ENCODE data around the gene SLC22A15.
A peak's percentile ranks its signal among the peaks of the same experiment; 100 is the strongest.
"Not testable (repeated sequence)": the region's sequence is repeated elsewhere in the genome, so short reads cannot be mapped to it uniquely, and the experiment has no call there.

Gene SLC22A15

DNA sequence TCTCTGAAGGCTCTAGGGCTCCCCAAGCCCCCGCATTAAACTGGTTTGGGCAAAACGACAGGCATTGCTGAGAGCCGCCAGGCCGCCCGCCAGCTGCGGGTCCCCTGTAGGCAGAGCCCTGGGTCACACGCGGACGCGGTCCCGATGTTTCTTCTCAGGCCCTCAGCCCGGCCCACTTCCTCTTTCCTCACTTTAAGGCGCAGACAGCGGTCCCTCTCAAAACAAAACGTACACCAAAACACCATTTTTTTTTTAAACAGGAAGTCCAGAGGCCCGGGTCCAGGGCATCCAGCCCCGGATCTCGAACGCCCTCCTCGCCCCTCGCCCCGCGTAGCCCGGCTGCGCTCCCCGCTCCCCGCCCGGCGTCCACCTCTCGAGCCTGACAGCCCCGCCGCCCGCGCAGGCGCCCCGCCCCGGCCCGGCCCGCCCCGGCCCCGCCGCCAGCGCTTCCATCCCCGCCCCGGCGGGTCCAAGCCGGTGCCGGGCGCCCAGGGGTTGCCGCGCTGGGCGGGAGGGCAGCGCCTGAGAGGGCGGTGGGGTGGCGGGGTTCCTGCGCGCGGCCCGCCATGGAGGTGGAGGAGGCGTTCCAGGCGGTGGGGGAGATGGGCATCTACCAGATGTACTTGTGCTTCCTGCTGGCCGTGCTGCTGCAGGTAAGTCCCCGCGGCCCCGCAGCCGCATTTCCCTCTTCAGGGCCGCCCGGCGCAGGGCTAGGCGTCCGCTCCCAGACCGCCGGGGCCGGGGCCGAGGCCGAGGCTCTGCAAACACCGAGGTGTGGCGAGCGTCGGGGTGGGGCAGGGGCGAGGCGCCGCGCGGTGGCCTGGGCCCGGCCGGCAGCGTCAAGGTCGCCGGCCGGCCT lies at the start of gene SLC22A15:
Gene SLC22A15 (plus strand): TSS at position 452 of the 859 bp plus-strand sequence. CDS start 115 bp downstream, at position 567.
- DNase-seq (ENCODE audit: insufficient read length, low spot score) (peak; percentile 18), FAIRE-seq (no peak)

DNA sequence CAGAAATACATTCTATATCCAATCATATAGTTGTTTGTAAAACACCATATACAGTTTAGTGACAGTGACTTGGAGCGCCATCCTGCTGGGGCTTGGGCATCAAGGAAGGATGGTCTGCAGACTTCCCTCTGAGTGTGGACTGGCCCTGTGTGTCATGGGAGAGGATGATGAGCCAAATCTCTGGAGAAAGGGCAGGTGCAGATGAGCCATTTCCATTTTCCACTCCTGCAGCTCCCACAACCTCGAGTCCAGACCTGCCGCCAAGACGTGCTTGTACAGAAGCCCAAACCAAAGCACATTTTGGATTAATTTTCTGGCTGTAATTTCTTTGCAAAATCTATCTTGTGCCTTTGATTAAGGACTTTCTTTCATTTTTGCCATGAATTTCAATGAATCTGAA lies 48.3 kb upstream of the SLC22A15 start:
- no peak for DNase-seq (ENCODE audit: insufficient read length, low spot score)
- no peak for FAIRE-seq

DNA sequence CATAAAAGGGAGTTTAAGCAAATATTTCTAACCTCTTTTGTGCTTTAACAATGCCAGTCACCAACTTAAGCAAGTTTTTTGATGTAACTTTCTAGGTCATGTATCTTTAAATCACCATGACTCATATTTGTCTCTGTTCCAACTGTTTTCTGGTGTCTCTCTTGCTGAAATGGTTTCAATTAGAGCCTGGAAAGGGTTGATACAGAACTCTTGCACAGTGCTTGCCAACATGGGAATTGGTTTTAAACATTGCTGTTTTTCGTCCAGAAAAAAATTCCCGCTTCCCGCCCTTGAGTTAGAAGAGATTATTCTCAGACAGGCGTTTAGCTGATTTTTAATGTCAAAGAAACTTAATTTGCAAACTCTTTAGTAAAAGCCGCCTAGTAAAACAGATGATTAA lies 46.4 kb upstream of the SLC22A15 start:
- FAIRE-seq (no peak), DNase-seq (ENCODE audit: insufficient read length, low spot score) (no peak)

DNA sequence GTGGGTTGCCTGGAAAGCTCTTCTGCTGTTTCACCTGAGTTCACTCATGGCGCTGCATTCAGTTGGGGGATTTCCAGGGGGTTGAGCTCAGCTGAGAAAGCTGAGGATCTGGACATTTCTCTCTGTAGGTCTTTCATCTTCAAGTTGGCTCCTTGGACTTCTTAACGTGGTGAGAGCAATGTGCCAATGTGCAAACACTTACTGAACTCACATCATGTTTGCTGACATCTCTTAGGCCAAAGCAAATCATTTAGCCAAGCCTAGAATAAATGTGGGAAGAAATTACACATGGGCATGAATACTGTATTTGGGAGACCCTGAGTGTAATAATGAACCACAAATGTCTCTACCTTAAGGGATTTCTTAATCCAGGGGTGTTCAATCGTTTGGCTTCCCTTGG lies 42.7 kb upstream of the SLC22A15 start:
- FAIRE-seq (no peak), DNase-seq (ENCODE audit: insufficient read length, low spot score) (no peak)

DNA sequence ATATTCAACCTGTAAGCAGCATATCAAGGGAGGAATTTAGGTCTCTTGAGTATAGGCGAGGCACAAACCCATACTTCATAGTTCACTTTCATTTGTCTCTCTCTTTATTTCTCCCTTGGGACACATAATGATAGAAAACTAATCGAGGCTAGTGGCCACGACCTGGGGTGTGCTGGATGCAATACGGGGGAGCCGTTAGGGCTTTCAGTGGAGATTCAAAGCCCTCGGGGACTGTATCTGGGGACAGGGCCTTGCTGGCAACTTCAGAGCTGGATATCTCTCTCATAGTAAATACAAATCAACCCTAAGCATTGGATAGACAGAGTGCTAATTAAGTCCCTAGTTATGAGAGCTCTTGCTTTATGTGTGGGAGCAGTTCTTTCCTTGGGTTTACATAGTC lies 36.9 kb upstream of the SLC22A15 start:
- FAIRE-seq (no peak), DNase-seq (ENCODE audit: insufficient read length, low spot score) (no peak)

DNA sequence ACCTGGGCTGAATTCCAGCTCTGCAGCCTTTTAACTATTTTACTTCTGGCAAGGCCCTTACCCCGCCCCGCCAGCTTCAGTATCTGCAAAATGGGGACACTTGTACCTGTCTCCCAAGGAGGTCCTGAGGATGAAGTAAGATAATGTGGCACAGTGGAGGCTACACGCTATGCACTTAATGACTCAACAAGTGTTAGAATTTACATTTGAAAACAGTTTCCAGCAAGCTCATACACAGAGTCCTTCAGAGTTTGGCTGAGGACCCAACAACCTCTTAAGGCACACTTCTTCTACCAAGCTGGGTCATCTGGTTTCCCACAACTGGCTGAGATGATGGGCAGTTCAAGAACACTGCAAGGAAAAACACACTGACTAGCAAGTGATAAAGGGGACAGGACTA lies 30.2 kb upstream of the SLC22A15 start:
- DNase-seq (ENCODE audit: insufficient read length, low spot score) (no peak), FAIRE-seq (no peak)

DNA sequence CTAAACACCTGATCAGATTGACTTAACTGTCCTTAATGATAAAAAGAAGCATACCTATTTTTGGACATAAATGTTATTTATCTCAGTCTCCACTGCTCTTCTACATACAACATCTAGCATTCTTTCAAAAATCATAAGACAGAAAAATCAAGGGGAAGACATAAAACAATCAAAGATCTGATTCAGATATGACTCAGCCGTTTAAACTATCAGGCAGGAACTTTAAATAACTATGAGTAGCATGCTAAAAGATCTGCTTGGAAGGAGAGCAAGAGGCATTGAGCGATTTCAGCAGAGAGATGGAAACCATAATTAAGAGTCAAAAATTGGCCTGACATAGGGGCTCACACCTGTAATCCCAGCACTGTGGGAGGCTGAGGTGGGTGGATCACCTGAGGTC lies 27.2 kb upstream of the SLC22A15 start:
- no peak for FAIRE-seq
- DNase-seq (ENCODE audit: insufficient read length, low spot score): no peak

DNA sequence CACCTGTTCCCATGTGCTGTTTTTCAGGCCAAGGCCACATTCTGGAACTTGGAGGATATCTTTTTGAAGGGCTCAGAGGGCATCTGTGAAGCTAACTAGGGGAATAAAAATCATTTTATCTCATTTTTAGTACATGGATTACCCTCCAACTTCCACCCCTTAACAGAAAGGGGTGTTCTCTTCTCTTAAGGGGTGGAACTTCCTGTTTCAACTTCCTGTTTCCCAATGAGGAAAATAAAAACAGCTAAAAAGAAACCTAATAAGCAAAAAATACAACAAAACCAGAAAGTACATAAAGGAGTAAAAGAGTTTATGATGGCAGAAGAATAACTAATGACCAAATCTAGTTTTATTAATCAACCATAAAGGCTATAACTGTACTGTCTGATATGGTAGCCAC lies 24.8 kb upstream of the SLC22A15 start:
- FAIRE-seq (no peak), DNase-seq (ENCODE audit: insufficient read length, low spot score) (no peak)

DNA sequence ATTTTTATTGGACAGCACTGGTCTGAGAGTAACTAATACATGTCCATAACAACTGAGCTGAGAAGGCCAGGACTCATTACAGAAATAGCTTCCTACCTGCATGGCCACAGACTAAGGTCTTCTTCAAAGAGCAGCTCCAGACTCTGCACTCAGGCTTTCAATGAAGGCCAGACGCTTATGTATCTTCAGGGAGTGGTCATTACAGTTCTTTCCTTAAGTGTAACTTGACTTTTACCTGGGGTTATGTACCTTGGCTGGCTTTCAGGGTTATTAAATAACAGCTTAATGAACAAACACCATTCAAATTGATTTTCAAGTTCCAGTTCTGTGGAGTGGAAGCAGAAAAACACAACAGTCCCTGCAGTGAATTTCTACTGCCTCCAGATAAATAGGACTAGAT lies 23.8 kb upstream of the SLC22A15 start:
- FAIRE-seq (no peak), DNase-seq (ENCODE audit: insufficient read length, low spot score) (no peak)

DNA sequence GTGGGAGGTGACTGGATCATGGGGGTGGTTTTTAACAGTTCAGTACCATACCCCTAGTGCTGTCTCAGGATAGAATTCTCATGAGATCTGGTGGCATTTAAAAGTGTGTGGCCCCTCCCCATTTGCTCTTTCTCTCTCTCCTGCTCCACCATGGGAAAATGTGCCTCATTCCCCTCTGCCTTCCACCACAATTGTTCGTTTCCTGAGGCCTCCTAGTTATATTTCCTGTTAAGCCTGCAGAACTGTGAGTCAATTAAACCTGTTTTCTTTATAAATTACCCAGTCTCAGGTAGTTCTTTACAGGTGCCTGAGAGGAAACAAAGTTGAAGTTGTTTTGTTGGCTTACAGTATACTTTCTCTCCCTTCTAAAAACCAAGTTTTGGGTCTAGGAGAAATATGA lies 23.1 kb upstream of the SLC22A15 start:
- DNase-seq (ENCODE audit: insufficient read length, low spot score): no peak
- FAIRE-seq: no peak

DNA sequence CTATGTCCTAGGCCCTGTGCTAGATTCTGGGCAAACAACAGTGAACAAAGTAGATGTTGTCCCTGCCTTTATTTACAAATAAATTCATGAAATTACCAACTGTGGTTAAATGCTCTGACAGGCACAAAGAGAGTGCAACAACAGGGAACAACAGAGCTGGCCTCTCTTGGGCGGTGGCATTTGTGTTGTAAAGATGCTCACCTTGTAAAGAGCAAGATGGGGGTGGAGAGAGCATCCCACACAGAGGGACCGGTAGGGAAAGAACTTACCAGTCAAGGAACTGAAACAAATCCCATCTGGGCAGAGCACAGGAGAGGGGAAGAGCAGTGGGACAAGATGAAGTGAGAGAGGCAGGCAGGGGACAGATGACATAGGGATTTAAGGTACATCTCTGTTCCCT lies 21.6 kb upstream of the SLC22A15 start:
- FAIRE-seq: no peak

DNA sequence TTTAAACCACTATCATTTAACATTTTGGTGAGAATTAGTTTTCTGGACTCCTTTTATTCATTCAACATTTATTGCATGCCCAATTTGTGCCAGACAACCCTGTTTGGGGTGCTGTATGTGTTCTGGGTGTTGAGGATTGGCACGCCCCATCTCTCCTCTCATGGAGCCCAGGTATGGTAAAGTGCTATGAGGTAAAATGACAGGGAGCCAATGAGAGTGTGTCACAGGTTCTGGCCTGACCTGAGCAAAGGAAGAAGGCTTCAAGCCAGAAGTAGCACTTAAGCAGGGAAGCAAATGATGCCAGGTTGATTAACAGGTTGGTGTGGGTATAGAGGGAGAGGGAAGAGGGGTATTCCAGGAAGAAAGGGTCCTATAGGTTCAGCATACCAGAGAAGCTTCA lies 21.1 kb upstream of the SLC22A15 start:
- FAIRE-seq: no peak
- no peak for DNase-seq (ENCODE audit: insufficient read length, low spot score)

More for the DNA sequence above, 21.6 kb upstream of the SLC22A15 start:
- no peak for DNase-seq (ENCODE audit: insufficient read length, low spot score)

DNA sequence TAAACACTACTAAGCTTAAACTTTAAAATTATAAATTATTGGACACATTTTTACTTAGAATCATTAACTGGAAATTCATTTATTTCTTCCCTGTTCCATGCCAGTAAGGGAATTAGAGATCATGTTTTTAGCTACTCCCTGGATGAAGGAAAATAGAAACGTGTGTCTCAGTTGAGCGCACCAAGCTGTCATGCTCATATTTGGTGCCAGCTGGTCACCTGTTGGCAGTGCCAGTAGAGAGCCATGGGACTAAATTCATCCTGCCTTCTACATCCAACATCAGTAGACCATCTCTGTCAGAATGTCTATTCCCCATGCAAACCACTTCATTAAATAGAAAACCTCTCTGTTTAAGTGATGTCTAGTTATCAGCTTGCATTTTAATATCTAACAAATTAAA lies 17.4 kb upstream of the SLC22A15 start:
- no peak for DNase-seq (ENCODE audit: insufficient read length, low spot score)
- no peak for FAIRE-seq

DNA sequence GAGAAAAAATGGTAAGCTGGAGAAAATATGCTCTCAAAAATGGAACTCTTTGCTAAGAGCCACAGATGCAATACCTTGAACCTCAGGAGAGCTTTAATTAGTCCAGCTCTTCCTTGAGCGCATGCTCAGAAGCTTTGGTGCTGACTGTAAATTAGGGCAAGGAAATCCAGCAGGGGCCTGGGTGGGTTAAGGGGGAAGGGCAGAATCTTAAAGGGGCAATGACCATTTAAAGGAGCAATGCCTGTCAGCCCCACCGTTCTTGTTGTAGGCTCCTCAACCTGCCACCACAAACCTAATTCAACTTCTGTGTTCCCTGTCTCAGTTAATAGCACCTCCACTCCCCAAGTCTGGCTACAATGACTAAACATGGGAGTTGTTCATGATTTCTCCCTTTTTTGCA lies 6.8 kb upstream of the SLC22A15 start:
- FAIRE-seq (no peak), DNase-seq (ENCODE audit: insufficient read length, low spot score) (no peak)

DNA sequence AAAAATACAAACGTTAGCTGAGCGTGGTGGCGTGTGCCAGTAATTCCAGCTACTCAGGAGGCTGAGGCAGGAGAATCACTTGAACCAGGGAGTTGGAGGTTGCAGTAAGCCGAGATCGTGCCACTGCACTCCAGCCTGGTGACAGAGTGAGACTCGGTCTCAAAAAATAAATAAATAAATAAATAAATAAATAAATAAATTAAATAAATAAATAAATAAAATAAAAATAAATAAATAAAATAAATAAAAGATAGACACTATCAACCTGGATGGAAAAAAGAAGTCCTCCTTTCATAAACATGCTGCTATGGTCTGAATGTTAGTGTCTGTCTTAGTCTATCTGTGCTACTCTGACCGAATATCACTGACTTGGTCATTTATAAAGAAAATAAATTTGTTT lies 4.5 kb upstream of the SLC22A15 start:
- DNase-seq (ENCODE audit: insufficient read length, low spot score); FAIRE-seq: not testable (repeated sequence)

DNA sequence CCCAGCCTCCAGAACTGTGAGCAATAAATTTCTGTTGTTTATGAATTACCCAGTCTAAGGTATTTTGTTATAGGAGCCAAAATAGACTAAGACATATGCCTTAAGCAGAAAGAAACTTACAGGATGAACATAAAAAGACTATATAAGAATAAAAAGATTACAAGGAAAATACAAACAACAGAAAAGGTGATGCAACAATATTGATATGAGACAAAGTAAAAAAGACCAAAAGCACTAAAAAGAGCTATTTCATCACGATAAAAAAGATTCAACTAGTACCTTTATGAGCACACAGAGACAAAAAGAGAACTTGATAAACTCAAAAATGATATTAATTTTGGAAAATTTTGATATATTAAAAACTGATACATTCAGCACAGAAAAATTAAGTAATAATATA lies 3.2 kb upstream of the SLC22A15 start:
- no peak for FAIRE-seq
- no peak for DNase-seq (ENCODE audit: insufficient read length, low spot score)

DNA sequence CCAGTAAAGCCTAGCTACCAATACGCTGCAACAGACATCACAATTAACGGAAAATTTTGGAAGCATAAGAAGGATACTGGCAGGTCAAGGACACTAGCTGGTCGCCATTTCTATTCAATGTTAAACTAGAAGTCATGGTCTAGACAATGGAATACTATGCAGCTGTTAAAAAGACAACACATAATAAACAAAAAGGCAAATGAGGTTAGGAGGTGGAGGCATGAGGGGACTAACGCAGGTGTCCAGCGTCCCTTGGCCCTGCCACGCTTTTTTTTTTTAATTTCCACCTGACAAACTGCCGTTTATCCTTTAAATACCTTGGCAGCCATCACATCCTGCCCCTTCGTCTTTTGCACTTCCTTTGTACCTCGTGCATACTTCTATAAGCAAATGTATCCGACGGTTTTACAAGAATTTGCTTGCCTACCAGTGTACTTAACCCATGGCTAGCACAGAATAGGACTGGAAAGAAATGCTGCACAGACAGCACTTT lies 698 bp upstream of the SLC22A15 start:
- FAIRE-seq: no peak
- DNase-seq (ENCODE audit: insufficient read length, low spot score): no peak

DNA sequence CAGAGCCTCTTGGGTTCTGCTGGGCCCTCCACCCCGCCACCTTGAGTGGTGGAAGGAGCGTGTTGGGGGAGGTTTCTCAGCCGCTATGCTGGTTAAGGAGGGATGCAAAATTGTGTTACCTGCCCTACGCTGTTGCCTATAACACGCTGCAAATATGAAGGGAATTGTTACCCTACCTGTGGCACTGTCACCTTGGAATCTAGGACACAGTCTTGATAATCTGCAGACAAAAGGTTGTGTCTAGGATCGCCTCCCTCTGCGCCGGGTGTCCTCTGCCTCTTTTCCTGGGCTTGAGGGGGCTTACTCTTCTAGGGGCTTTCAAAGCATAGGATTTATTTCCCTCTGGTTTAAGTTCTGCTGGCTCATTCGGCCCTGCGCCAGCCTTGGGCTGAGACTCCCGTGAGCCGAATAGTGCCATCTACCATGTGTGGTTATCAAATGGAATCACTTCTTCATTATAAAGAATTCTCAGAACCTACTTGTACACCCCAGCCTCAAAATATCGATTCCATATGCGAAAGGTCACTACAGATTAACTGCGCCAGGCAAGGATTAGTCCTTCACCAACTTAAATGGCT lies 697 bp downstream of the SLC22A15 start:
- DNase-seq (ENCODE audit: insufficient read length, low spot score): no peak
- FAIRE-seq: no peak

DNA sequence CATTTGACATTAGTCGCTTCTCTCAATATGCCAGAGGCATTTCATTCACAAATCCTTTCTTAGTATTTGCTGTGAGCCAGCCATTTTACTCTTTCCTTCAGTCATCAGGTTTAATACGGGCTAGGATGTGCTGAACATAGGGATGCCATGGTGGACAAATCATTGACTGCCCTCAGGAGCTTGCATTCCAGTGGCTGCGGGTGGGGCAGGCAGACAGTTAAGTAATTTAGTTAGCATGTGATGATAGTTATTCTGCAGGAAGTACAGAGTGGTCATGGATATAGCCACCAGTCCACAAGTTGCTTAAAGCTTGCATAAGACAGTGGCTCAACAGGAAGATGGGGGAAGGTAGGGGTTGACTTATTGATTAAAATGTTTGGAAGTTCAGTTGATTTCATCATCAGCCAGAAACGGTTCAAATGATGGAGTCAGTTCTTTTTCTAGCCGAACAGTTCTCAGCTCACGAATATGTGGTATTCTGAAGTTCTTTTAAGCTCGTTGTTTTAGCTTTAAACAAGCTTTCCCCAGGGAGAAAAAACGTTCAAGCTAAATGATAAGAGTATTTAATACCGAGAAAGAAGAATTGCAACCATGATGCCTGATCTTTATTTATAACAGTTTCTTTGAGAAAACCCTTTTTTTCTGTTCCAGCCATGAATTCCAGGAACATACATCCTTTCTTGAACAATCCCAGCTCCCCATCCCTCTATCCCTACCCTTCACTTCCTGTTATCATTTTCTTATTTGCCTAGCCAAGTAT lies 1.4 kb downstream of the SLC22A15 start:
- FAIRE-seq: no peak
- no peak for DNase-seq (ENCODE audit: insufficient read length, low spot score)

DNA sequence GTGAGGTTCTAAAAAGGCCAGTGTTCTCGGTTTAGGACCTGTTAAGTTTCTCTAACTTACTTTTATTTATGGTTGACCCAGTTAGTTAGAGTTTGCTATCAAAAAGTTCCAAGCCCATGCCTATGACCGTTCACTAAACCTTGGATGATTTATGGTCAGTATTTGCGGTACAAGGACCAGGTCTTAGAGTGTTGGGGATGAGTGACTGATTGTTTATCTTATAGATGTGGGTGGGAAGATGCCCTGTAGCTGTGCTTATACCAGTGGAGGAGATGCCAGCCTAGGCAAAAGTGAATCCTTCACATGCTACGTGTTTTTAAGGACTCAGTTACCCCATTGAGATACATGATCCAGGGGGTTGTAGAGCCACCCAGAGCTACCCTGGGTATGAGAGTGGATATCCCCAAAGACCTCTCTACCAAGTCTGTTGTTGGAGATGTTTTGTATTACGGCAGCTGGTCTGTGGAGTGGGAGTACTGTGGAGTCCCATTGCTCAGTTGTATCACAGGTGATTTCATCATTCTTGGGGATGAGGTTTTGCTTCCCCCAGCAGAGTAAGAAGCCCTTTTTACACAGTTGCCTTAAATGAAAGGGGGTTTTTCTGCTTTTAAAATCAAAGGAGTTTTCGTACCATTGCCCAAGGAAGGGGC lies 2.1 kb downstream of the SLC22A15 start:
- DNase-seq (ENCODE audit: insufficient read length, low spot score) (no peak), FAIRE-seq (no peak)

DNA sequence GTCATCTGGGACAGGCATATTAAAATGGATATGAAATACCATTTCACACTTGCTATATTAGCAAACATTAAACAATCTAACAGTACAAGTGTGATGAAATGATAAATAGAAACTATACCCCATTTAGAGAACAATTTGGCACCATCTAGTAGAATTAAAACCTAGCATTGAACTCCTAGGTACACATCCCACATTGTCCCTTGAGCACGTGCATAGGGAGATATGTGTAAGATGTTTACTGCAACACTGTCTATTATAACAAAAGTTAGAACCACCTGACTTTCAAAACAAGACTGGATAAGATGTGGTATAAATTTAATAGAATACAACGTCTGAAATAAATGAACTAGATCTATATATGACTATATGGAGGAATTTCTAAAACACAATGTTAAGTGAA lies 3.8 kb downstream of the SLC22A15 start:
- no peak for DNase-seq (ENCODE audit: insufficient read length, low spot score)
- FAIRE-seq: no peak

Data from HTR-8/SVneo (cell line).